ENCODE results near the gene KCNJ14. TPM values are rescaled to one million over a fixed set of nuclear protein-coding genes. Genes with fewer than 3 reads are reported as not detected.

Gene KCNJ14
- total and polyA plus RNA-seq, 2 of the 8 experiments (the other 6 are each of a cell fraction or from before 2014, with no cell fraction given), result 0.45 to 0.89 TPM

DNA sequence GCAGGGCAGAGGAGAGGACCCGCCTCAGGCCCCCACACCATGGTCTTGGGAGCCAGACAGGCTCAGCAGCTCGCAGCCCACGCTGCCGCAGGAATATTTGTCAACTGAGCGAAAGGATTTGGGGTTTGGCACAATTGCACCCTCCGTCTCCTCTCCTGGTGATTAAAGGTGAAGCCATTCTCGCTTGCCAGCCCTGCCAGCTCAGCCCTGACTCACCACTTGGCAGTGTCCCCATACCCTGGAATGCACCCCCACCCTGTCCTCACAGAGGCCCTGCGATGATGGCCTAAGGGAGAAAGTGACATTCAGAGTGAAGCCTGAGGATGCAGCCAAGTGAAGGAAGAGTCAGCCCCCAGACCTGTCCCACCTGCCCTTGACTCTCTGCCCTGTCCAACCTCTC lies 32.6 kb downstream of the KCNJ14 start:
- H2BK12ac ChIP-seq (ENCODE audit: low read depth, low read length), result no peak overlapping the region
- TF ChIP-seq CEBPB (IDR thresholded peaks at IDR 0.05; ENCODE audit: low read depth, low read length) (no peak), SP1 (IDR thresholded peaks at IDR 0.05; ENCODE audit: low read depth, low read length) (no peak), POLR2AphosphoS5 (IDR thresholded peaks at IDR 0.05; ENCODE audit: low read depth, low read length) (peak; percentile 60; the same call in 1 of the 2 replicates), TCF12 (IDR thresholded peaks at IDR 0.05; ENCODE audit: low read depth, low read length) (no peak), SIX5 (IDR thresholded peaks at IDR 0.05; ENCODE audit: low read depth, low read length) (no peak)
- TF ChIP-seq, protein P1, sequence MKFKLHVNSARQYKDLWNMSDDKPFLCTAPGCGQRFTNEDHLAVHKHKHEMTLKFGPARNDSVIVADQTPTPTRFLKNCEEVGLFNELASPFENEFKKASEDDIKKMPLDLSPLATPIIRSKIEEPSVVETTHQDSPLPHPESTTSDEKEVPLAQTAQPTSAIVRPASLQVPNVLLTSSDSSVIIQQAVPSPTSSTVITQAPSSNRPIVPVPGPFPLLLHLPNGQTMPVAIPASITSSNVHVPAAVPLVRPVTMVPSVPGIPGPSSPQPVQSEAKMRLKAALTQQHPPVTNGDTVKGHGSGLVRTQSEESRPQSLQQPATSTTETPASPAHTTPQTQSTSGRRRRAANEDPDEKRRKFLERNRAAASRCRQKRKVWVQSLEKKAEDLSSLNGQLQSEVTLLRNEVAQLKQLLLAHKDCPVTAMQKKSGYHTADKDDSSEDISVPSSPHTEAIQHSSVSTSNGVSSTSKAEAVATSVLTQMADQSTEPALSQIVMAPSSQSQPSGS (IDR thresholded peaks at IDR 0.05; ENCODE audit: low read length), result no peak
- H4K5ac ChIP-seq (ENCODE audit: insufficient read length, low read depth, low read length), result no peak overlapping the region
- no peak overlapping the region for H2BK120ac ChIP-seq (replicated peaks; ENCODE audit: low read depth, low read length)
- no peak overlapping the region for H3K56ac ChIP-seq (replicated peaks; ENCODE audit: insufficient read length, low read depth, low read length)
- H3K18ac ChIP-seq (ENCODE audit: extremely low read depth, low read length), result no peak overlapping the region
- peaks cover 0 to 17% (median 13%) of the 10 kb centered on the region in 4 experiments; a peak in 6 of 7 replicates for H3K4me1 ChIP-seq (replicated peaks in 1 of 4; ENCODE audit: control insufficient read depth in 3 of 4, insufficient read depth in 4 of 4, low read length in 3 of 4)
- peaks cover 0 to 5% (median 3%) of the 10 kb centered on the region in 4 experiments; a peak in 3 of 7 replicates for H3K27me3 ChIP-seq (replicated peaks in 1 of 4; ENCODE audit: control insufficient read depth in 3 of 4, extremely low read depth in 1 of 4, insufficient read depth in 3 of 4, low read length in 3 of 4)
- no peak overlapping the region for H3K9ac ChIP-seq (replicated peaks in 1 of 4; ENCODE audit: extremely low read depth in 1 of 4, low read depth in 3 of 4, low read length in 3 of 4)
- ChIA-PET CTCF (ENCODE audit: partially characterized antibody) (interaction anchor here (0.6 to 5.5 kb wide), 10 partner anchors 12 to 173 kb away, joined by 3 to 105 read pairs (median 8); no protein-coding TSS in a partner anchor), POLR2A (ENCODE audit: partially characterized antibody) (interaction anchor here (0.7 to 14.8 kb wide), 14 partner anchors 13 to 126 kb away, joined by 3 to 176 read pairs (median 5); partner anchors contain the start of genes FAM83E, GRWD1 and KDELR1)
- no peak overlapping the region for H3K14ac ChIP-seq (ENCODE audit: insufficient read length)
- no peak overlapping the region for H3K4me2 ChIP-seq (ENCODE audit: insufficient read depth in 1 of 2, low read depth in 2 of 2, low read length in 2 of 2)
- H3K4ac ChIP-seq (replicated peaks; ENCODE audit: insufficient read length, low read depth, low read length), result no peak overlapping the region
- peaks cover 0 to 4% of the 10 kb centered on the region in 2 experiments for H4K20me1 ChIP-seq (replicated peaks in 1 of 2; ENCODE audit: control insufficient read depth in 1 of 2, insufficient read depth in 2 of 2, low read length in 2 of 2)
- H2BK15ac ChIP-seq (ENCODE audit: low read length), result no peak overlapping the region
- no peaks in the 10 kb centered on the region; the same call in 1 of the 2 replicates for H3K79me1 ChIP-seq (ENCODE audit: low read depth, low read length)
- DNase-seq (ENCODE audit: low read depth in 1 of 2, low spot score in 2 of 2), result no peak
- no peak overlapping the region for H2AK5ac ChIP-seq (ENCODE audit: low read depth, low read length)
- no peak overlapping the region for H3K27ac ChIP-seq (ENCODE audit: low read depth, low read length)
- H2BK5ac ChIP-seq (ENCODE audit: low read depth, low read length), result no peak overlapping the region
- H3K9me3 ChIP-seq (ENCODE audit: insufficient read depth in 2 of 2, low read depth in 1 of 2, low read length in 1 of 2), result no peaks in the 10 kb centered on the region
- no peaks in the 10 kb centered on the region for H3K79me2 ChIP-seq (ENCODE audit: control insufficient read depth in 1 of 2, insufficient read depth in 2 of 2, low read length in 2 of 2)
- H2BK20ac ChIP-seq (ENCODE audit: low read length), result no peak overlapping the region
- H3K4me3 ChIP-seq (ENCODE audit: extremely low read depth in 1 of 4, insufficient read depth in 2 of 4, low read depth in 3 of 4, low read length in 4 of 4), result no peak overlapping the region
- H4K8ac ChIP-seq (ENCODE audit: extremely low read depth, insufficient read depth, low read length), result no peak overlapping the region
- no peak overlapping the region for H3K23ac ChIP-seq (ENCODE audit: insufficient read length)
- no peaks in the 10 kb centered on the region; a peak in 1 of 8 replicates for H3K36me3 ChIP-seq (ENCODE audit: control insufficient read depth in 2 of 4, insufficient read depth in 4 of 4, low read length in 3 of 4)
- 87% methylated on average over 8 of the region's 8 CpGs; no CpG with 5 or more reads in 1 of the 2 experiments for WGBS, 2 experiments (ENCODE audit: extremely low coverage in 1 of 2, insufficient coverage in 1 of 2, insufficient read length in 1 of 2, insufficient replicate concordance in 2 of 2, low coverage in 1 of 2, low lambda C conversion rate in 2 of 2, missing lambda C conversion rate in 1 of 2)
- H4K91ac ChIP-seq (replicated peaks; ENCODE audit: insufficient read length, low read length), result no peak overlapping the region
- FAIRE-seq, result no peak
- no peak overlapping the region for H2AFZ ChIP-seq (ENCODE audit: low read length)
- H3K23me2 ChIP-seq (ENCODE audit: low read depth, low read length), result peaks cover 4% of the 10 kb centered on the region; the same call in 1 of the 2 replicates

Measured in H1 (cell line).